LoVo (cell line): ENCODE data around the gene MRPL49.
A peak's percentile ranks its signal among the peaks of the same experiment; 100 is the strongest.
"Not testable (repeated sequence)": the region's sequence is repeated elsewhere in the genome, so short reads cannot be mapped to it uniquely, and the experiment has no call there.

Experiments used
- DNase-seq: peaks from one replicate; pipeline ENCODE4 v3.0.0-alpha.2; 2016; ENCODE audit warnings: low spot score

Gene MRPL49

GRCh38 chr11:65132988-65133700 is 11.0 kb downstream of the MRPL49 start:
- DNase-seq, result peak; percentile 73

- DNase-seq, result no peak
These were observed 11.6 kb downstream of the MRPL49 start for GRCh38 chr11:65133724-65134123.

GRCh38 chr11:65134240-65134951 is 12.3 kb downstream of the MRPL49 start, which contains the start of gene SYVN1:
Gene SYVN1, minus strand, starts transcription at chr11:65134519. Its CDS starts 918 bp downstream, at chr11:65133601.
- DNase-seq, result peak; percentile 90

GRCh38 chr11:65134952-65135632 is 13.0 kb downstream of the MRPL49 start:
- DNase-seq, result peak; percentile 97

- DNase-seq, result no peak
These were observed 13.6 kb downstream of the MRPL49 start for GRCh38 chr11:65135633-65136145.

GRCh38 chr11:65136515-65137096 is 14.5 kb downstream of the MRPL49 start:
- DNase-seq, result no peak

GRCh38 chr11:65141896-65142494 is 19.9 kb downstream of the MRPL49 start:
- no peak for DNase-seq

- no peak for DNase-seq
These were observed 25.4 kb downstream of the MRPL49 start for GRCh38 chr11:65147352-65148075.

GRCh38 chr11:65148657-65149056 is 26.5 kb downstream of the MRPL49 start:
- no peak for DNase-seq

GRCh38 chr11:65150131-65150508 is 28.0 kb downstream of the MRPL49 start:
- DNase-seq, result not testable (repeated sequence)

GRCh38 chr11:65150509-65151299 is 28.6 kb downstream of the MRPL49 start:
- peak; percentile 94 for DNase-seq

GRCh38 chr11:65151331-65151899 is 29.3 kb downstream of the MRPL49 start:
- no peak for DNase-seq

- DNase-seq, result no peak
These were observed 30.0 kb downstream of the MRPL49 start for GRCh38 chr11:65152122-65152521.

GRCh38 chr11:65156256-65156655 is 34.1 kb downstream of the MRPL49 start:
- DNase-seq, result no peak

GRCh38 chr11:65156926-65157325 is 34.8 kb downstream of the MRPL49 start:
- DNase-seq, result no peak

GRCh38 chr11:65157336-65157735 is 35.2 kb downstream of the MRPL49 start:
- DNase-seq, result no peak

GRCh38 chr11:65159012-65159411 is 36.9 kb downstream of the MRPL49 start:
- DNase-seq, result no peak

- DNase-seq, result no peak
These were observed 38.5 kb downstream of the MRPL49 start for GRCh38 chr11:65160643-65161042.

- DNase-seq, result no peak
These were observed 41.6 kb downstream of the MRPL49 start for GRCh38 chr11:65163684-65164083.
